Neutrophil (primary cell): ENCODE data around the gene SLC34A2.

ENCODE experiments used
- H3K27ac ChIP-seq: fragments of 200-600 bp; sonication (generic); 2 replicates; pipeline ENCODE4 v1.5.1; 2016; ENCODE audit warnings: mild to moderate bottlenecking, moderate library complexity
- H3K27me3 ChIP-seq: fragments of 200-600 bp; sonication (generic); 2 replicates; pipeline ENCODE4 v1.6.0; 2016; ENCODE audit warnings: mild to moderate bottlenecking
- H3K36me3 ChIP-seq: fragments of 200-600 bp; sonication (generic); 2 replicates; pipeline ENCODE4 v1.5.1; 2017
- H3K4me1 ChIP-seq, 2 experiments: fragments of 200-600 bp in 1 of 2; sonication (generic) in 1 of 2; 1 replicate in 1 of 2; 2 replicates in 1 of 2; pipeline versions ENCODE4 v1.5.1 to v1.6.1; 2013 to 2016; ENCODE audit warnings: low read depth in 1 of 2, low read length in 1 of 2, mild to moderate bottlenecking in 1 of 2, moderate library complexity in 1 of 2; ENCODE audit not compliant: control insufficient read depth in 1 of 2, insufficient read depth in 1 of 2
- H3K4me3 ChIP-seq, 2 experiments: fragments of 200-600 bp in 1 of 2; sonication (generic) in 1 of 2; 1 replicate in 1 of 2; 2 replicates in 1 of 2; pipeline ENCODE4 v1.5.1; 2013 to 2016; ENCODE audit warnings: low read depth in 1 of 2, low read length in 1 of 2, mild to moderate bottlenecking in 1 of 2, moderate library complexity in 1 of 2
- H3K9me3 ChIP-seq: fragments of 200-600 bp; sonication (generic); 2 replicates; pipeline ENCODE4 v1.5.1; 2016
- CTCF ChIP-seq: fragments of 200-600 bp; sonication (generic); IDR thresholded peaks from 2 replicates; pipeline ENCODE4 v1.5.1; 2016; ENCODE audit warnings: antibody characterized with exemption

SLC34A2 gene

GRCh38 chr4:25674386-25674785 is 18.7 kb downstream of the SLC34A2 start:
- no peak for TF ChIP-seq CTCF
- Histone ChIP-seq H3K36me3 (no peaks in the 10 kb centered on the region), H3K27ac (no peak overlapping the region), H3K4me3 (no peak overlapping the region), H3K27me3 (no peaks in the 10 kb centered on the region), H3K9me3 (no peaks in the 10 kb centered on the region), H3K4me1 (no peaks in the 10 kb centered on the region)

DNA sequence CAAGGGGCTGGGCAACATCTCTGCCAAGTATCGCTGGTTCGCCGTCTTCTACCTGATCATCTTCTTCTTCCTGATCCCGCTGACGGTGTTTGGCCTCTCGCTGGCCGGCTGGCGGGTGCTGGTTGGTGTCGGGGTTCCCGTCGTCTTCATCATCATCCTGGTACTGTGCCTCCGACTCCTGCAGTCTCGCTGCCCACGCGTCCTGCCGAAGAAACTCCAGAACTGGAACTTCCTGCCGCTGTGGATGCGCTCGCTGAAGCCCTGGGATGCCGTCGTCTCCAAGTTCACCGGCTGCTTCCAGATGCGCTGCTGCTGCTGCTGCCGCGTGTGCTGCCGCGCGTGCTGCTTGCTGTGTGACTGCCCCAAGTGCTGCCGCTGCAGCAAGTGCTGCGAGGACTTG is 20.6 kb downstream of the SLC34A2 start:
- Histone ChIP-seq H3K4me1 (no peaks in the 10 kb centered on the region), H3K4me3 (no peak overlapping the region), H3K36me3 (no peaks in the 10 kb centered on the region), H3K27ac (no peak overlapping the region), H3K9me3 (no peaks in the 10 kb centered on the region), H3K27me3 (no peaks in the 10 kb centered on the region)
- TF ChIP-seq CTCF: no peak

DNA sequence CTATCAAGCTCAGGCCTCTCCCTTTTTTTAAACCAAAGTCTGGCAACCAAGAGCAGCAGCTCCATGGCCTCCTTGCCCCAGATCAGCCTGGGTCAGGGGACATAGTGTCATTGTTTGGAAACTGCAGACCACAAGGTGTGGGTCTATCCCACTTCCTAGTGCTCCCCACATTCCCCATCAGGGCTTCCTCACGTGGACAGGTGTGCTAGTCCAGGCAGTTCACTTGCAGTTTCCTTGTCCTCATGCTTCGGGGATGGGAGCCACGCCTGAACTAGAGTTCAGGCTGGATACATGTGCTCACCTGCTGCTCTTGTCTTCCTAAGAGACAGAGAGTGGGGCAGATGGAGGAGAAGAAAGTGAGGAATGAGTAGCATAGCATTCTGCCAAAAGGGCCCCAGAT is 21.5 kb downstream of the SLC34A2 start:
- Histone ChIP-seq H3K9me3 (no peaks in the 10 kb centered on the region), H3K36me3 (no peaks in the 10 kb centered on the region), H3K4me3 (no peak overlapping the region), H3K4me1 (no peaks in the 10 kb centered on the region), H3K27ac (no peak overlapping the region), H3K27me3 (no peaks in the 10 kb centered on the region)
- TF ChIP-seq CTCF: no peak

GRCh38 chr4:25677943-25678342 is 22.3 kb downstream of the SLC34A2 start:
- Histone ChIP-seq H3K27me3 (no peaks in the 10 kb centered on the region), H3K27ac (no peak overlapping the region), H3K4me1 (no peaks in the 10 kb centered on the region), H3K4me3 (no peak overlapping the region), H3K9me3 (no peaks in the 10 kb centered on the region), H3K36me3 (no peaks in the 10 kb centered on the region)
- TF ChIP-seq CTCF: no peak

DNA sequence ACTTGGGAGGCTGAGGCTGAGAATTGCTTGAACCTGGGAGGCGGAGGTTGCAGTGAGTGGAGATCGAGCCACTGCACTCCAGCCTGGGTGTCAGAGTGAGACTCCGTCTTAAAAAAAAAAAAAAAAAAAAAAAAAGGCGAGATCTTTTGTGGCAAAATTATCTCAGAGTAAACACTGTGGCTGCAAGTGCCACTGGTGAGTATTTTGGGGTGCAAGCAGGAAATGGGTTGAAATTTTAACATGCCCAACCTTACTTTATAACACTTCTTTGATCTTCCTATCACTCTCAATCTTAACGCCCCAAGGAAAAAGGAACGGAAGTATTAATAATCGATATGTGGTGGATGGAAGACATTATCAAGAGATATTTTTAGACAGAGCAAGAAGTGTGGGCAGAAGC is 32.1 kb downstream of the SLC34A2 start:
- no peaks in the 10 kb centered on the region for H3K4me1 ChIP-seq
- H3K9me3 ChIP-seq: peaks cover 4% of the 10 kb centered on the region
- H3K27ac ChIP-seq: no peak overlapping the region
- no peak for TF ChIP-seq CTCF
- no peaks in the 10 kb centered on the region for H3K27me3 ChIP-seq
- H3K36me3 ChIP-seq: no peaks in the 10 kb centered on the region
- H3K4me3 ChIP-seq: no peak overlapping the region

DNA sequence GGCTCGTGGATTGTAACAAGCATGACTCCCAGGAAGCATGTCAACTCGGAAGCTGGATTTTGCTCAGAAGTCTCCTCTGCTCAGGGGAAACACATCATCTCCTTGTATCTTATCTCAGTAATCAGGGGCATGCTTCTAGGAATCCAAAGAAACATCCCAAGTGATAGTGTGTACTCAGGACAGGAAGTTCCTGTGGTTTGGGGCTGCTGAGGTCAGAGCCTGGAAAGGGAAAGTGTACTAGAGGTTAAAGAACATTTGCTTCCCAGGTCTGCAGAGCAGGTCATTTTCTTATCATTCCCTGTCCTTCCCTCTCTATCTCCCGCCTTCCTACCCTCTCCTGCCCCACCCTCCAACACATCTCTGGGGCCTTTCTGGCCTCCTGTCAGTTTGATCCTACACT is 38.8 kb downstream of the SLC34A2 start:
- Histone ChIP-seq H3K4me3 (no peak overlapping the region), H3K27me3 (no peaks in the 10 kb centered on the region), H3K27ac (no peak overlapping the region), H3K36me3 (no peaks in the 10 kb centered on the region), H3K4me1 (no peaks in the 10 kb centered on the region), H3K9me3 (peaks cover 4% of the 10 kb centered on the region)
- no peak for TF ChIP-seq CTCF
